Measurements from ENCODE around the gene SLC13A5. TPM values are rescaled to one million over a fixed set of nuclear protein-coding genes. Genes with fewer than 3 reads are reported as not detected.
A peak's percentile ranks its signal among the peaks of the same experiment; 100 is the strongest.
"Not testable (repeated sequence)": the region's sequence is repeated elsewhere in the genome, so short reads cannot be mapped to it uniquely, and the experiment has no call there.

The SLC13A5 gene
- total RNA-seq, 1 donor from 2014 or later, result not detected

GRCh38 chr17:6712058-6712853 lies 913 bp downstream of the SLC13A5 start:
- intact Hi-C loops (cut with DNase I), result no loop called here
- ATAC-seq (ENCODE audit: poor library complexity) (no peak), DNase-seq (no peak)

GRCh38 chr17:6711681-6712057 lies 1.5 kb downstream of the SLC13A5 start:
- intact Hi-C loops (cut with DNase I), result no loop called here
- no peak for DNase-seq
- ATAC-seq (ENCODE audit: poor library complexity), result no peak

GRCh38 chr17:6711081-6711674 lies 2.0 kb downstream of the SLC13A5 start:
- no peak for DNase-seq
- ATAC-seq (ENCODE audit: poor library complexity), result peak; percentile 41

GRCh38 chr17:6710317-6710716 lies 2.9 kb downstream of the SLC13A5 start:
- ATAC-seq (ENCODE audit: poor library complexity) (no peak), DNase-seq (no peak)
- intact Hi-C loops (cut with DNase I), result no loop called here

More at GRCh38 chr17:6711081-6711674, 2.0 kb downstream of the SLC13A5 start:
- intact Hi-C loops (cut with DNase I), result no loop called here

GRCh38 chr17:6708357-6708961 lies 4.7 kb downstream of the SLC13A5 start:
- DNase-seq, result no peak
- ATAC-seq (ENCODE audit: poor library complexity), result no peak
- intact Hi-C loops (cut with DNase I), result no loop called here

GRCh38 chr17:6706996-6707395 lies 6.2 kb downstream of the SLC13A5 start:
- intact Hi-C loops (cut with DNase I), result no loop called here
- ATAC-seq (ENCODE audit: poor library complexity), result no peak
- no peak for DNase-seq

GRCh38 chr17:6706499-6706898 lies 6.7 kb downstream of the SLC13A5 start:
- DNase-seq, result no peak
- ATAC-seq (ENCODE audit: poor library complexity), result no peak

GRCh38 chr17:6704470-6705052 lies 8.6 kb downstream of the SLC13A5 start:
- intact Hi-C loops (cut with DNase I), result no loop called here
- no peak for DNase-seq
- ATAC-seq (ENCODE audit: poor library complexity), result no peak

More at GRCh38 chr17:6706499-6706898, 6.7 kb downstream of the SLC13A5 start:
- intact Hi-C loops (cut with DNase I), result no loop called here

- ATAC-seq (ENCODE audit: poor library complexity), result no peak
- DNase-seq, result no peak
- intact Hi-C loops (cut with DNase I), result no loop called here
Observed at GRCh38 chr17:6703751-6704150, 9.4 kb downstream of the SLC13A5 start.

GRCh38 chr17:6702567-6703215 lies 10.5 kb downstream of the SLC13A5 start:
- no peak for ATAC-seq (ENCODE audit: poor library complexity)
- no peak for DNase-seq
- intact Hi-C loops (cut with DNase I), result no loop called here

- ATAC-seq (ENCODE audit: poor library complexity) (no peak), DNase-seq (no peak)
- intact Hi-C loops (cut with DNase I), result no loop called here
Observed at GRCh38 chr17:6701719-6702118, 11.4 kb downstream of the SLC13A5 start.

GRCh38 chr17:6700948-6701307 lies 12.2 kb downstream of the SLC13A5 start:
- intact Hi-C loops (cut with DNase I), result no loop called here
- no peak for ATAC-seq (ENCODE audit: poor library complexity)
- no peak for DNase-seq

- ATAC-seq (ENCODE audit: poor library complexity), result no peak
- DNase-seq, result no peak
Observed at GRCh38 chr17:6699997-6700947, 12.9 kb downstream of the SLC13A5 start.

GRCh38 chr17:6698004-6698403 lies 15.2 kb downstream of the SLC13A5 start:
- intact Hi-C loops (cut with DNase I), result no loop called here
- DNase-seq (no peak), ATAC-seq (ENCODE audit: poor library complexity) (no peak)

More at GRCh38 chr17:6699997-6700947, 12.9 kb downstream of the SLC13A5 start:
- intact Hi-C loops (cut with DNase I), result no loop called here

GRCh38 chr17:6696906-6697305 lies 16.3 kb downstream of the SLC13A5 start:
- DNase-seq (no peak), ATAC-seq (ENCODE audit: poor library complexity) (no peak)
- intact Hi-C loops (cut with DNase I), result no loop called here

- intact Hi-C loops (cut with DNase I), result no loop called here
- DNase-seq (no peak), ATAC-seq (ENCODE audit: poor library complexity) (no peak)
Observed at GRCh38 chr17:6695565-6695964, 17.6 kb downstream of the SLC13A5 start.

- no peak for ATAC-seq (ENCODE audit: poor library complexity)
- DNase-seq, result no peak
- intact Hi-C loops (cut with DNase I), result no loop called here
Observed at GRCh38 chr17:6695051-6695450, 18.1 kb downstream of the SLC13A5 start.

- DNase-seq; intact Hi-C loops (cut with DNase I); ATAC-seq (ENCODE audit: poor library complexity): not testable (repeated sequence)
Observed at GRCh38 chr17:6691958-6692357, 21.2 kb downstream of the SLC13A5 start.

Data from Right ventricle myocardium superior (tissue), 1 donor.